Epithelial cell of prostate (primary cell): ENCODE measurements around the gene SLC27A5.

Source experiments
- DNase-seq: peaks from one replicate; pipeline ENCODE4 v3.0.0-alpha.2; 2011; ENCODE audit warnings: low read depth, low spot score
- H3K27ac ChIP-seq: fragments of 450-650 bp; 2 replicates; pipeline ENCODE4 v1.5.1; 2017; ENCODE audit warnings: mild to moderate bottlenecking

The SLC27A5 gene

DNA sequence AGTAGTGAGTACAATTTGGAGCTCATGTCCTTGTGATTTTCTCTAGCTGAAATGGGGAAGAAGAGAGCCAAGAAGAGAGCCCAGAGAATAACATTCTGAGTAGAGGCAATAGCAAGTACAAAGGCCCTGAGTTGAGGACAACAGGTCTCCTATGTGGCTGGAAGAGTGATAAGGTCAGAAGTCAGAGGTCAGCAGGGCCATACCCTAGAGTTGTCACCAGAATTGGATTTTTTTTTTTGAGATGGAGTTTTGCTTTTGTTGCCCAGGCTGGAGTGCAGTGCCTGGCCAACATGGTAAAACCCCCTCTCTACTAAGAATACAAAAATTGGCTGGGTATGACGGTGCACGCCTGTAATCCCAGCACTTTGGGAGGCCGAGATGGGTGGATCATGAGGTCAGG, 24.1 kb upstream of the SLC27A5 start:
- DNase-seq = no peak
- no peak overlapping the region for H3K27ac ChIP-seq

DNA sequence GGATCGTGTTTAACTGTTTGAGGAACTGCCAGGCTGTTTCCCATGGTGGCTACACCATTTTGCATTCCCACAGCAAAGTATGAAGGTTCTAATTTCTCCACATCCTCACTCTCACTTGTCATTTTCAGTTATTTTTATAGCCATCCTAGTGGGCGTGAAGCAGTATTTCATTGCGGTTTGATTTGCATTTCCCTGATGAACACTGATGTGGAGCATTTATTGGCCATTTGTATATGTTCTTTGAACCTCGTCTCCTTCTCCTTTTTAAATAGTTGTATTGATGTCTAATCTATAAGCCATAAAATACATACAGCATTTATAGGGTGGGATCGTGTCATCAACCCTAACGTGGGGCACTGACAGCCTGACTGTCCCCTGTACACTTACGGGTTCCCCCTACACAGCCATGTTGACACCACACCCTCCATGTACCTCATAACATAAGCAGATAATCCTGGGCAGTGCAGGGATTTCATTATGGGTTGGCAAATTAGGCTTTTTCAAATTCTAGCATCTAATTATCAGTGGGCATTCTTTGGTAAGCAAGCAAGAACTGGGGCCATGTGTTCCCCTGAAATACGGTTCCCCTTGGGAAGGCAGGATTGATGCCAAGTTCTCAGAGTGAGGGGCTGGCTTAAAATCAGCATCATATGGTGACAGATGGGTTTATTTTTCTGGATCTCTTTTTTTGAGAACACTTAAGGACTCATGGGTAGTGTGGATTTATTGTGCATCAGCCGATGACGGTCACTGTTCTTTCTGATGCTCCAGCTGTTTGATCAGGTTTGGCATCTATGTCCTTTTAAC, 19.4 kb upstream of the SLC27A5 start:
- no peak overlapping the region for H3K27ac ChIP-seq
- no peak for DNase-seq

GRCh38 chr19:58529405-58529804, 17.6 kb upstream of the SLC27A5 start:
- H3K27ac ChIP-seq = no peak overlapping the region
- no peak for DNase-seq

GRCh38 chr19:58522709-58523108, 10.9 kb upstream of the SLC27A5 start:
- no peak for DNase-seq
- H3K27ac ChIP-seq = no peak overlapping the region

DNA sequence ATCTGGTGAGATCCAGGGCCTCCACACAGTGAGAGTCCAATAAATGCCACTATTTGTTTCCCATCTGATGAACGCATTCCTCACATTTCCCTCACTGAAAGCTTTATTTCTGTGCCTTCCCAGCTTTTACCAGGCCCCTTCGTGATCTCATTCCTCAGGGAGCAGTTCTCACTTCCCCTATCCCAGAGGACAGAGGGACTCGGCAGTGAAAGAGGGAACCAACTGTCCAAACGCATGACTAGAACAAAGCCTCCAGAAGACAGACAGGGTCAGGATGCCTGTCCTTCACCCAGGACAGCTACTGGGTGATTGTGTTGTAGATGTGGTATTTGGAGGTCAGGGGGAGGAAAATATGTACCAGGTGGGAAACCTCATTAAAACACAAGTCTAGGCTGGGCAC, 9.9 kb upstream of the SLC27A5 start:
- DNase-seq = no peak
- peak overlapping the region; percentile 95 for H3K27ac ChIP-seq

DNA sequence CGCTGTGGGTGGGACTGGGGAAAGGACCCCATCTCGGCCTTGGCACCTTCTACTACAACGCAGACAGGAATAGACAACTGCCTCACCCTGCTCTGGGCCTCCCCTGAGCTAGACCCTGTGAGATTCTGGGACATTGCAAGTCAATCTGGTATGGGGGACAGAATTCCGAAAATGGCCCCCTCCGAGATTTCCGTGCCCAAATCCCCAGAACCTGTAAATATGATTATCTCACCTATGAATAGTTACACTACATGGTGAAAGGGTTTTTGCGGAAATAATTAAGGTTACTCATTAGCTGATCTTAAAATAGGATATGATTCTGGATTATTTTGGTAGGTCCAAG, 8.4 kb upstream of the SLC27A5 start:
- DNase-seq = no peak

GRCh38 chr19:58519355-58520256, 7.8 kb upstream of the SLC27A5 start, which contains the start of gene ZBTB45:
Gene ZBTB45 (minus strand): TSS chr19:58519810. CDS start chr19:58517673, 2,137 bp downstream.
- H3K27ac ChIP-seq = peak within 1 kb of the TSS; percentile 95
- DNase-seq = peak; percentile 84

More for the DNA sequence above, 8.4 kb upstream of the SLC27A5 start:
- peak overlapping the region; percentile 95 for H3K27ac ChIP-seq

GRCh38 chr19:58519087-58519354, 7.2 kb upstream of the SLC27A5 start:
- peak overlapping the region; percentile 95 for H3K27ac ChIP-seq
- no peak for DNase-seq

GRCh38 chr19:58518256-58519086, 6.7 kb upstream of the SLC27A5 start:
- H3K27ac ChIP-seq = peak overlapping the region; percentile 95
- DNase-seq = no peak

DNA sequence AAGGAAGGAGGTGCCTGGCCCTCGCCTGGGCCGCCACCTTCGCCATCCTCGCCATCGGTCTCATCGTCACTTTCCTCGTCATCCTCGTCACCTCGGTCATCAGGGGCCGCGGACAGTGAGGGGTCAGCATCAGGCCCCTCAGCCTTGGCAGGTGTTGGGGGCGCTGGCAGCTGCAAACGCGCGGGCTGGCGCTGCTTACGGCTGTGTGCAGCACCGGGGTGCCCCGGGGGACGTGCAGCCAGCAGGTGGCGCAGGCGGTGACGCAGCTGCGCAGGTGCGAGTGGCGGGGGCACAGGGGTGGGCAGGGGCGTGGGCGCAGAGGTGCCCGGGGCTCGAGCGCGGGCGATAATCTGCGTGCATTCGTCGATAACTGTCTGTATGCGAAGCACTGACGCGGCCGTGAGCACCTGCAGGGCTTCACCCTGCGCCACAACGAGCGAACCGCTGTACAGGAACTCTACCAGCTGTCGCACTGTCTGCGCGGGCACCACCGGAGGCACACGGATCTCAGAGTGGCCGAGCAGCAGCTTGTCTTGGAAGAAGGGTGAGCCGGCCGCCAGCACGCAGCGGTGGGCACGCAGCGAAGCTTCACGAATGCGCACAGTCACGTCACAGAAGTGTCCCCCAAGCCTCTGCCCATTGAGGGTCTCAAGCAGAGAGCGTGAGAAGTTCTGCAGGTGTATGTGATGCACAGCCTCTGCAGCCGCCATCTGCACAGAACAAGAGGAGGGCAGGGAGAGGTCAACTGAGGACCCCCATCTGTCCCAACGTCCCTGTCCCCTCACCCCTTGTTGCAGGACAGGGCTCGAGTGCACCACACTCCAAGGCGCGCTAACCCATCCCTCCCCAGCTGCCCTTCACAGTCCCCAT, 5.4 kb upstream of the SLC27A5 start:
- H3K27ac ChIP-seq = no peak overlapping the region
- DNase-seq = no peak

- no peak for DNase-seq
- no peak overlapping the region for H3K27ac ChIP-seq
Measured at GRCh38 chr19:58516246-58516836, 4.5 kb upstream of the SLC27A5 start.

GRCh38 chr19:58515259-58515658, 3.5 kb upstream of the SLC27A5 start:
- no peak for DNase-seq
- no peak overlapping the region for H3K27ac ChIP-seq

GRCh38 chr19:58514564-58515022, 2.8 kb upstream of the SLC27A5 start:
- no peak for DNase-seq
- no peak overlapping the region for H3K27ac ChIP-seq

DNA sequence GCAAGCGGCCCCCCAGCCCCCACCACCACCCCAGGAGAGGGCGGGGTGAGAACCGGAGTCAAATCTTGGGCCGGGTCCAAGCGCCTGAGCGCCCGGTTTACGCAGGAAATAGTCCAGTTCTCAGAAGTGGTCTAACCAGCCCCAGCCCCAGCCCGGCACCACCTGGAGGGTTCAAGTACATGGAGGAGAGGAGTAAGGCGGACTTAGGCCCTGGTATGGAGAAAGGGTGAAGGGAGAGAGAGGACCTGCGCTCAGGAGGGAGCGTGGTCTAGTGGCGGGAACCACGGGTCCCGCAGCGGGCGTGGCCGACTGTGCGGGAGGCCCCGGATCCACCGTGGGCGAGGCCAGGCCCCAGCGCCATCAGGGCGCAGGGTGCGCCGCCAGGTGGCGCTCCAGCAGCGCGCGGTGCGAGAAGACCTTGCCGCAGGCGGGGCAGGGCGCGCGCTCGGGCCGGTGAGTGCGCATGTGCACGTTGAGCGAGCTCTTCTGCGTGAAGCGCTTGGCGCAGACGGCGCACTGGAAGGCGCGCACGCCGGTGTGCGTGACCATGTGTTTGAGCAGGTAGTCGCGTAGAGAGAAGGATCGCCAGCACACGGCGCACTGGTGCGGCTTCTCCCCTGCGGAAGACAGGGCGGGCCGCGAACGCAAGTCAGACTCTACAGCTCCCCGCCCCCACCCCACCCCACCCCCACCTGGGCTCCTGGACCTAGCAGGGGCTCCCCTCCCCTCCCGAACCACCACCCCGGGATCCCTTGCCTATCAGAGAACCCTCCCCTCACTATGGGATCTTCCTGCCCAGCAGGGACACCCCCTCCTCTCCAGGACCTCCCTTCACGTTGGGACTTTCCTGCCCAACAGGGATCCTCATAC, 2.1 kb upstream of the SLC27A5 start:
- DNase-seq = peak; percentile 51
- H3K27ac ChIP-seq = peak overlapping the region; percentile 14

GRCh38 chr19:58513213-58513693, 1.5 kb upstream of the SLC27A5 start:
- DNase-seq = no peak
- H3K27ac ChIP-seq = peak overlapping the region; percentile 14

GRCh38 chr19:58510084-58510862, 1.5 kb downstream of the SLC27A5 start:
- H3K27ac ChIP-seq = no peak overlapping the region
- no peak for DNase-seq

- no peak for DNase-seq
- H3K27ac ChIP-seq = no peak overlapping the region
Measured at GRCh38 chr19:58509731-58510083, 2.1 kb downstream of the SLC27A5 start.
